Colonic mucosa (tissue), 4 donors: ENCODE data around the gene WAPL. TPM values are rescaled to one million over a fixed set of nuclear protein-coding genes. Genes with fewer than 3 reads are reported as not detected.

Experiments
- DNase-seq: peaks from one replicate; pipeline ENCODE4 v3.0.0-alpha.2; 2020
- H3K27ac ChIP-seq: fragments of 200-600 bp; one replicate; pipeline ENCODE4 v1.8.0; 2021
- H3K27me3 ChIP-seq: fragments of 200-600 bp; one replicate; pipeline ENCODE4 v1.8.0; 2021
- H3K36me3 ChIP-seq: fragments of 200-600 bp; one replicate; pipeline ENCODE4 v1.8.0; 2021
- H3K4me1 ChIP-seq: fragments of 200-600 bp; one replicate; pipeline ENCODE4 v1.8.0; 2021; ENCODE audit warnings: mild to moderate bottlenecking
- H3K4me3 ChIP-seq: fragments of 200-600 bp; one replicate; pipeline ENCODE4 v1.8.0; 2021
- H3K9ac ChIP-seq, 2 donors: one replicate each; pipeline ENCODE4 v1.7.0; 2013; ENCODE audit warnings: control low read depth in 2 of 2, low read depth in 2 of 2, low read length in 2 of 2
- H3K9me3 ChIP-seq: fragments of 200-600 bp; one replicate; pipeline ENCODE4 v1.8.0; 2021
- CTCF ChIP-seq: fragments of 200-600 bp; IDR thresholded peaks from one replicate; pipeline ENCODE4 v1.8.0; 2022; ENCODE audit warnings: antibody characterized with exemption, mild to moderate bottlenecking
- intact Hi-C: fragments of 100-400 bp; cut with DNase I; formaldehyde crosslinking; loops from one replicate; pipeline ENCODE4 v1.14.1; 2022
- total RNA-seq, 2 donors: library from RNA; stranded (reverse); fragmentation: NEBNext Ultra II Directional in 1 of 2; extraction: Animal tissue kit (Norgen Biotek cat#: 25700) in 1 of 2; gene quantifications; one replicate each; pipeline ENCODE4 v1.2.1, GENCODE V29; 2021
- donor health status: healthy.
- donor health status: DM: no; HTN: no; CAD: no.
- donor health status: DM: no; HTN: no; CAD: no.

WAPL gene
- total RNA-seq, 2 donors from 2014 or later: 32.7 to 33.9 TPM

GRCh38 chr10:86388119-86388704 is 133.4 kb downstream of the WAPL start:
- intact Hi-C loops: no loop called here
- peak; percentile 7 for DNase-seq
- Histone ChIP-seq H3K4me1 (peaks cover 5% of the 10 kb centered on the region), H3K9ac (no peak overlapping the region), H3K27me3 (peaks cover 6% of the 10 kb centered on the region), H3K27ac (no peak overlapping the region), H3K4me3 (no peak overlapping the region), H3K9me3 (no peaks in the 10 kb centered on the region), H3K36me3 (no peaks in the 10 kb centered on the region)
- no peak for TF ChIP-seq CTCF

- no peak for TF ChIP-seq CTCF
- peaks cover 6% of the 10 kb centered on the region for H3K27me3 ChIP-seq
- no peak overlapping the region for H3K27ac ChIP-seq
These were observed 134.3 kb downstream of the WAPL start for GRCh38 chr10:86387178-86387794.

DNA sequence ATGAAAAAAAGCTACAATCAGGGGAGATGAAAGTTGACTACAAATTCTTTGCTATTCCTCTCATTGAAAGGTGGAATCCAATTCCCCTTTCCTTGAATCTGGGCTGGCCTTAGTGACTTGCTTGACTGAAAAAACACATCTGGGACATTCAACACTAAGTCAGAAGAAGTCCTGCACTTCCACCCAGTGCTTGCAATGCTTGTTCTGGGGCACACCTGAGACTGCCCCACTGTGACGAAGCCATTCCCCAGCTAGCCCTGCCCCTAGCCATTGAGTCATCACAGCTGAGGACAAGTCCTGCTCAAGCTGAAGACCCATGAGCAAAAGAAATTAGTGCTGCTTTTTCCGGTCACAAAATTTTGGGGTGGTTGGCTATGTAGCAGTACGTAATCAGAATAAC is 135.8 kb downstream of the WAPL start:
- H3K9me3 ChIP-seq: no peaks in the 10 kb centered on the region
- DNase-seq: no peak
- no peak for TF ChIP-seq CTCF
- peaks cover 5% of the 10 kb centered on the region for H3K4me1 ChIP-seq
- no peaks in the 10 kb centered on the region for H3K36me3 ChIP-seq
- no peak overlapping the region for H3K4me3 ChIP-seq
- no peak overlapping the region for H3K9ac ChIP-seq
- no peak overlapping the region for H3K27ac ChIP-seq
- intact Hi-C loops: no loop called here
- peaks cover 6% of the 10 kb centered on the region for H3K27me3 ChIP-seq

More at GRCh38 chr10:86387178-86387794, 134.3 kb downstream of the WAPL start:
- intact Hi-C loops: no loop called here
- Histone ChIP-seq H3K4me1 (peaks cover 5% of the 10 kb centered on the region), H3K9ac (no peak overlapping the region), H3K9me3 (no peaks in the 10 kb centered on the region), H3K36me3 (no peaks in the 10 kb centered on the region), H3K4me3 (no peak overlapping the region)
- DNase-seq: no peak

Other genes with a start within 250 kb of the WAPL start
- gene GRID1, start 155.0 kb downstream of the WAPL start, total RNA-seq: under 1 TPM; 0.30 to 0.37 TPM
- gene OPN4, start 132.8 kb upstream of the WAPL start, total RNA-seq: not detected
- 1 to 10 TPM in 1 of 2 donors, under 1 TPM in 1; 0.72 to 4.7 TPM for gene LDB3, start 146.7 kb upstream of the WAPL start, total RNA-seq
- 10 to 100 TPM; 37.4 to 50.9 TPM for gene BMPR1A, start 234.8 kb upstream of the WAPL start, total RNA-seq